Caco-2 (cell line): ENCODE data around the gene SECTM1. TPM values are rescaled to one million over a fixed set of nuclear protein-coding genes. Genes with fewer than 3 reads are reported as not detected.
"Not testable (repeated sequence)": the region's sequence is repeated elsewhere in the genome, so short reads cannot be mapped to it uniquely, and the experiment has no call there.

ENCODE experiments used
- BruUV-seq: library from RNA; stranded (reverse); fragments of 400-500 nt; replicated peaks from 2 replicates; lab custom pipeline; 2021; lab: Mats Ljungman, UMichigan
- CTCF ChIA-PET: fragments of 300-600 bp; sonication (Branson Sonifier 250); formaldehyde crosslinking; loops from one replicate; lab custom pipeline; 2022; ENCODE audit warnings: antibody characterized with exemption; lab: Charles Lee
- POLR2A ChIA-PET: fragments of 300-600 bp; sonication (Branson Sonifier 250); formaldehyde crosslinking; loops from one replicate; lab custom pipeline; 2022; ENCODE audit warnings: antibody characterized with exemption; lab: Charles Lee
- DNase-seq, 2 experiments: peaks; one replicate each; pipeline versions ENCODE4 v3.0.0 to v3.0.0-alpha.2; 2020 to 2022
- H3K27me3 ChIP-seq: replicated peaks from 2 replicates; pipeline ENCODE4 v1.6.0; 2011; ENCODE audit warnings: low read length; ENCODE audit not compliant: control insufficient read depth, insufficient read depth
- H3K36me3 ChIP-seq: 2 replicates; pipeline ENCODE4 v1.5.1; 2011; ENCODE audit warnings: low read length; ENCODE audit not compliant: control insufficient read depth, insufficient read depth
- H3K4me1 ChIP-seq: fragments of 250-450 bp; sonication (Bioruptor Pico); 2 replicates; pipeline ENCODE4 v1.5.1; 2020; ENCODE audit warnings: mild to moderate bottlenecking
- H3K4me3 ChIP-seq: 2 replicates; pipeline ENCODE4 v1.5.1; 2011; ENCODE audit warnings: low read depth, mild to moderate bottlenecking, control low read depth, low read length
- H3K9me3 ChIP-seq: fragments of 250-450 bp; sonication (Bioruptor Pico); 2 replicates; pipeline ENCODE4 v1.5.1; 2020; ENCODE audit warnings: mild to moderate bottlenecking, moderate library complexity
- H3K27ac Mint-ChIP-seq: one replicate; pipeline ENCODE4 v1.8.0; 2022; ENCODE audit warnings: mixed read lengths; ENCODE audit not compliant: unreplicated experiment
- H3K27me3 Mint-ChIP-seq: one replicate; pipeline ENCODE4 v1.8.0; 2022; ENCODE audit warnings: mixed read lengths; ENCODE audit not compliant: insufficient read depth, unreplicated experiment
- H3K36me3 Mint-ChIP-seq: one replicate; pipeline ENCODE4 v1.8.0; 2022; ENCODE audit warnings: mild to moderate bottlenecking, mixed read lengths; ENCODE audit not compliant: insufficient read depth, unreplicated experiment
- H3K4me1 Mint-ChIP-seq: one replicate; pipeline ENCODE4 v1.8.0; 2022; ENCODE audit warnings: low read depth, mixed read lengths; ENCODE audit not compliant: unreplicated experiment
- H3K4me3 Mint-ChIP-seq: one replicate; pipeline ENCODE4 v1.8.0; 2022; ENCODE audit warnings: mild to moderate bottlenecking, moderate library complexity, mixed read lengths; ENCODE audit not compliant: unreplicated experiment
- H3K9me3 Mint-ChIP-seq: one replicate; pipeline ENCODE4 v1.8.0; 2022; ENCODE audit warnings: mixed read lengths; ENCODE audit not compliant: unreplicated experiment
- CTCF ChIP-seq, 2 experiments: fragments of 200-600 bp in 1 of 2; IDR thresholded peaks; 1 replicate in 1 of 2; 2 replicates in 1 of 2; pipeline versions ENCODE4 v1.5.1 to v1.8.0; 2011 to 2022; ENCODE audit warnings: antibody characterized with exemption in 1 of 2, control low read depth in 1 of 2, inconsistent platforms in 1 of 2, low read depth in 1 of 2, low read length in 1 of 2, mild to moderate bottlenecking in 1 of 2, moderate library complexity in 1 of 2; ENCODE audit not compliant: insufficient read depth in 1 of 2, severe bottlenecking in 1 of 2, unreplicated experiment in 1 of 2
- intact Hi-C: fragments of 100-400 bp; cut with micrococcal nuclease; formaldehyde crosslinking; loops from one replicate; pipeline ENCODE4 v1.10.0; 2022; ENCODE audit not compliant: unreplicated experiment
- total RNA-seq: library from RNA; stranded (reverse); gene quantifications from 2 replicates; pipeline ENCODE4 v1.2.3, GENCODE V29; 2022

Gene SECTM1
- total RNA-seq, 1 experiment from 2014 or later: 0.75 TPM

- TF ChIP-seq CTCF (IDR thresholded peaks at IDR 0.05; ENCODE audit: insufficient read depth in 1 of 2, low read depth in 1 of 2, low read length in 1 of 2, severe bottlenecking in 1 of 2, unreplicated experiment in 1 of 2): no peak
- no peak for DNase-seq
- H3K27me3 ChIP-seq: no peaks in the 10 kb centered on the region
- H3K9me3 ChIP-seq: no peaks in the 10 kb centered on the region
- POLR2A ChIA-PET: no interaction called here
- Mint-ChIP-seq H3K4me3 (no peak overlapping the region), H3K36me3 (no peaks in the 10 kb centered on the region), H3K27me3 (no peaks in the 10 kb centered on the region), H3K4me1 (no peaks in the 10 kb centered on the region), H3K9me3 (no peaks in the 10 kb centered on the region), H3K27ac (no peak overlapping the region)
- BruUV-seq: no TSS peak
- H3K4me3 ChIP-seq: no peak overlapping the region
- intact Hi-C loops: no loop called here
- CTCF ChIA-PET: no interaction called here
- H3K36me3 ChIP-seq: no peaks in the 10 kb centered on the region
- peaks cover 4% of the 10 kb centered on the region; the same call in 1 of the 2 replicates for H3K4me1 ChIP-seq
These were observed 40.4 kb upstream of the SECTM1 start for GRCh38 chr17:82373731-82374625.

DNA sequence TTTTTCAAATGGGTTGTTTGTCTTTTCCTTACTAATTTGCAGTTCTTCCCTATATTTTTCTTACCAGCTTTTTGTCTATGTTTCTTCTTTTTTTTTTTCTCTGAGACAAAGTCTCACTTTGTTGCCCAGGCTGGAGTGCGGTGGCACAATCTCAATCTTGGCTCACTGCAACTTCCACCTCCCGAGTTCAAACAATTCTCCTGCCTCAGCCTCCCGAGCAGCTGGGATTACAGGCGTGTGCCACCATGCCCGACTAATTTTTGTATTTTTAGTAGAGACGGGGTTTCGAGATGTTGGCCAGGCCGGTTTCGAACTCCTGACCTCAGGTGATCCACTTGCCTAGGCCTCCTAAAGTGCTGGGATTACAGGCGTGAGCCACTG is 39.5 kb upstream of the SECTM1 start:
- H3K27me3 ChIP-seq, H3K4me1 Mint-ChIP-seq, POLR2A ChIA-PET, CTCF ChIA-PET, H3K36me3 ChIP-seq, BruUV-seq, intact Hi-C loops, H3K27ac Mint-ChIP-seq, H3K9me3 ChIP-seq, H3K4me3 Mint-ChIP-seq, H3K4me3 ChIP-seq, H3K9me3 Mint-ChIP-seq, H3K27me3 Mint-ChIP-seq, DNase-seq, H3K36me3 Mint-ChIP-seq: not testable (repeated sequence)
- peaks cover 11% of the 10 kb centered on the region for H3K4me1 ChIP-seq

DNA sequence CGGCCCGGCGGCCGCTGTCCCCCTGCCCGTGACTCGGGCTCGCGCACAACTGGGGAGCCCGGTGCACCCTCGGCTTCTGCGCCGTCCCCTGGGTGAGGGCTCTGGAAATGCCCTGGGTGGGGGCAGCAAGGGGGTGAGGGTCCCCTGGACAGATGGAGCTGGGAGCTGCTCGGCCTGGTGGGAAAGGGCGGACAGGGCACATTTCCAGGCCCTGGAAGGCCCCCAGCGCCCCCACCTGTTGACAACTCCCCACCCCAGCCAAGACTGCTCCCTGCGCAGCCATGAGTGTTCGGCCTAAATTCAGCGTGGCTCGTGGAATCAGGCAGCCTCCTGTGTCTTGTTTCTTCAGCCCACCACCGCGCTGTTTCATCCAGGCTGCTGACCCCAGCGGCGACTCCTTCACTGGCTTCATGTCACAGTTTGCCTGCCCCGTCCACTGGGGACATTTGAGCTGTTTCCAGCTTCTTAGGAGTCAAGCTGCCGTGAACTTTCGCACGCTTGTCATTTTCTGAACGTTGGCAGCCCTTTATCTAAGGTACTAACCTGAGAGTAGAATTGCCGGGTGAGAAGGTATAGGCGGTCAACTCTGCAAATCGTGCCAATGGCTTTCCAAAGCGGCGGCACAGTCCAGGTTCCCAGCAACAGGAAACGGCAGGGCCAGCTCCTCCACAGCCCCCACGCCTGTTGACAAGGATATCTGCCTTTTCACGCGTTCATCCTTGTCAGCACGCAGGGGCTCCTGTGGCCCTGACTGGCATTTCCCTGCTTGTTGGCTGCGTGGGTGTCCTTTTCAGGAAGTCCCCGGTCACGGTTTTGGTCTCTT is 38.9 kb upstream of the SECTM1 start:
- CTCF ChIA-PET: no interaction called here
- intact Hi-C loops: no loop called here
- Histone ChIP-seq H3K4me1 (peaks cover 12% of the 10 kb centered on the region), H3K36me3 (no peaks in the 10 kb centered on the region), H3K4me3 (no peak overlapping the region), H3K9me3 (no peaks in the 10 kb centered on the region), H3K27me3 (no peaks in the 10 kb centered on the region)
- Mint-ChIP-seq H3K4me1 (peaks cover 10% of the 10 kb centered on the region), H3K27ac (no peak overlapping the region), H3K36me3 (peaks cover 8% of the 10 kb centered on the region), H3K27me3 (no peaks in the 10 kb centered on the region), H3K4me3 (no peak overlapping the region), H3K9me3 (no peaks in the 10 kb centered on the region)
- POLR2A ChIA-PET: no interaction called here
- BruUV-seq: no TSS peak
- DNase-seq: no peak
- no peak for TF ChIP-seq CTCF (IDR thresholded peaks at IDR 0.05; ENCODE audit: insufficient read depth in 1 of 2, low read depth in 1 of 2, low read length in 1 of 2, severe bottlenecking in 1 of 2, unreplicated experiment in 1 of 2)
